GM18517 (cell line): Measurements from ENCODE around the gene TTLL7.
"Not testable (repeated sequence)": the region's sequence is repeated elsewhere in the genome, so short reads cannot be mapped to it uniquely, and the experiment has no call there.

ENCODE experiments used
- ATAC-seq: cut with Tn5 transposase; IDR thresholded peaks from one replicate; pipeline ENCODE4 v1.9.1; 2021; ENCODE audit warnings: mild to moderate bottlenecking, moderate library complexity; ENCODE audit not compliant: unreplicated experiment

The TTLL7 gene

DNA sequence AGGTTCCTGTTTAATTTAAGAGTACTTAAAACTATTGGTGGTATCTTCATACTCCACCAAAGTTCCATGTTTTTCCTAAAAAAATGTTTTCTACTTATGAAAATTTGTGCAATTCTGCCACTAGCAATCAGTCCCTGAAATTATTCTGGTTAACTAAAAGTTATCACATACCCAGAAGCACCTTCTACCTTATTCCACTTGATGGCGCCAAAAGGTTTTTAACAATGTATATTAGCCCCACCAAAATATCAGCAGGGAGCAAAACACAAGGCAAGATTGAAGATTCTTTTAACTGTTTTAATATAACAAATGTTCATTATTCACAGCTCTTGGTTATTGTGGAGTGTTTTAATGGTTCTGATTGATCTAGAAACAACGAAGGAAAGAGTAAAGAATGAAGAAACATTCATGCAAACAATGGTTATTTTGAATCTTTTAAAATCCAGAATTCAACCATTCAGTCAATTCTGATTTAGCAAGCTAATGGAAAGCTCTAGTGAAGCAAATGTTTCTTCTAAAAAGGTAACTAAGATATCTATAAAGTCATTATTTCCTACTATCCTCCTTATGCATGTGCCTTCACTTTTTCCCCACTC is 67.2 kb downstream of the TTLL7 start:
- peak; percentile 83 for ATAC-seq

DNA sequence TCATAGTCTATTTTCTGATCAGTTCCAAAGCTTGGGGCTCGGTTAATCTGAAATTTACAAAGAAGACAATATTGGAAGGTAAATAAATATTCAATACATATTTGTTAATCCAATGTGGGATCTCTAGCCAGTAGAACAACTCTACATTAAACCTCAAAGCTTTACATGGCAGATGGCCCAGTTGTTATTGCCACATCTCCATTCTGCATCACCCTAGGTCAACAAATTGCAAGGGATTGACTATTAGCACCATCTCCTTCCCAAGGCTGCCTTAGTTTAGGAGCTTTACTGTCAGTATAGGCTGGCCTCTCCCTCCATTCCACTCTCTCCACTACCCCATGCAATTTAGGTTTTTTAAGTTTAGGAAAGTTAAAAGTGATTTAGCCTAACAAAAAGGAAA is 69.7 kb downstream of the TTLL7 start:
- no peak for ATAC-seq

DNA sequence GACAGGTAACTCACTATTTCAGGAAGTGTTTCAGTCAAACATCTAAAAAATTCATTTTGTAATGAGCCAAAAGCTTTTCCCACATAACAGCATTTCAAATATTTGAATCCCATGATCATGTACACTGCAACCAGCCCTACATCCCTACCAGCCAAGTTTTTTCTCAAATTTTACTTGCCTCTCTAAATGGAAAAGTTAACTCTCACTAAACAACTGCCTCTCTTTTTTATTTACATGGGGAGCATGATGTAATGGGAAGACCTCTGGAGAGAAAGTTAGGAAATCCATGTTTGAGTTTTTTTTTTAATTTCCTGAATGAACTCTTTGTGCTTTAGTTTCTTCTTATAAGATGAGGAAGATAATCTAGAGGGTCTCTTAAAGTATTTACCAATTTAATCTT is 70.5 kb downstream of the TTLL7 start:
- no peak for ATAC-seq

DNA sequence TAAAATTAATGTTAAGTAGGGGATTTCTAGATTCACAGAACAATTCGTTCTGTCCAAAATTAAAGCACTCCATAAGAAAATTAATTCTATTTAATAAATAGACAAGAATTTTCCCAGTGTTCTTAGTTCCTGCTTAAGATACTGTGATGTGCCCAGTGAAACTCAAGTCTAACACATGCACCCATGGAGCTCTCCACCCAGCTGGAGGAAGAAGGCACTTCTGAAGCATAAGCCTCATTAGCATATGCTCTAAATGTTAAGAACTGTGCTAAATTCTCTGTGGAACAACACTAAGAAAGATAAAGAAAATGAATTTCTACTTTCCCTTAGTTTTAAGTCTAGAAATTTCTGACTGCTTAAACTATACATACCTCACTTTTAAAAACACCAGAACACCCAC is 71.2 kb downstream of the TTLL7 start:
- ATAC-seq: no peak

DNA sequence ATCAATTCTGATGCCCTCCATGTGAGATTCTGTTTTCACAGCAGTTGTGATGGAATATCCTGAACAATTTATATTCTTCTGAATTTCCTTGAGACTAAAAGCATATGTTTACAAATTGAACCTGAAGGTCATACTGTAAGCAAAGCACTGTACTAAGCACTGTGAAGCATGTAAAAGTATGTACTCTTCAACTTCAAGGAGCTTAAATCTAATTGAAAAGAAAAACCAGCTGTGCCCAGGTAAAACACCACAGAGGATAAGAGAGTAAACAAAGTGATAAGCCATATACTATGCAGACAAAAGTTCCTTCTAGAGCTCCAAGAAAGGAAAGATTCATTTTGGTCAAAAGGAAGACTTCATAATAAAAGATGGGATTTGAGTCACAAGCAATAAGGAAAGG is 71.9 kb downstream of the TTLL7 start:
- ATAC-seq: no peak

DNA sequence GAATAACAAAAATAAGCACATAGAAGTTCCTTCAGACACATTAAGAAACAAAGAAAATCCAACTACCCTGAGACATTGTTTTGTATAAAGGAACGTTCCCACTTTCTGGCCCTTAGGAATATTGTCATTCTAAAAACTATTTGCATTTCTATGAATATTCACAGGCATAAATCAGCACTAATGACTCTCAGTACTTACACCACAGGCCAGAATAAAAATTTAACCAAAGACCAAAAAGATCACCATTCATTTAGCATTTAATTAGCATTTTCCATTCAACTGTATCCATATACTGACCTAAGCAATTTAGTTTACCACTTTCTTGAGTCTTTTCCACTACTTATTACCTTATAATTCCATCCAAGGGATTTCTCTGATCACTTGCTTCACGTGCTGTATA is 75.4 kb downstream of the TTLL7 start:
- no peak for ATAC-seq

DNA sequence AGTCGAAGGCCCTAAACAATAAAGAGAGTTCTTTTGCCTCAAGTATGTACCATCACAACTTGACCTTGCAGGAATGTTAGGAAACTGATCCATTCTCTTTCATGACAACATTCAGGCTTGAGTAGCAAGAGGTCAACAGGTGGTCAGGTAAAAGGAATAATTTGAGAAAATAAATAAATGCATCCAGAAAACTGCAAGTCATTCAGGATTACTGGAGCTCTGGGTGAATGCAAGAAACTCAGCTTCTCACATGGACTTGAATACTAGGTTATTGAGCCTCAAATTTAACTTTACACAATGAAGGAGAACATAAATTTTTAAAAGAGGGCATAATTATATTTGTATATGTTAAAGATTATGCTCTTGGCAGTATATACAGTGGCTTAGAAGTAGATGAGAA is 76.5 kb downstream of the TTLL7 start:
- no peak for ATAC-seq

DNA sequence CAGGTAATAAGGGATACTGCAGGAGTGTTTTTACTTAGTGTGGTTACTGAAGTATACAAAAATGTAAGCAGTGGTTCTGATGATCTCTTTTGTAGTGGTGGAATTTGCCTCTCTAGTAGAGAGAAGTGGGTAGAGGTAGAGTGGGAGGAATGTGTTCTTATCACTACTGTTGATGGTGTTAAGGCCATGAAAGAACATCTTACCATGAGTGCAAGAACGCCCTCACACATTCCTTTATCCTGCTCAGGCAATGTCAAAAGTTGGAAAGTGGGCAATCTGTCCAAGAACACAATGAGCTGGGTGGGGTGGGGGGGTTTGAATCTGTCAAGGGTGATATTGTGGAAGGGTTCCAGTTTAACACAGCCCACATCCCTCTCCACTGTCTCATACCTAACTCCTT is 78.6 kb downstream of the TTLL7 start:
- ATAC-seq: no peak

DNA sequence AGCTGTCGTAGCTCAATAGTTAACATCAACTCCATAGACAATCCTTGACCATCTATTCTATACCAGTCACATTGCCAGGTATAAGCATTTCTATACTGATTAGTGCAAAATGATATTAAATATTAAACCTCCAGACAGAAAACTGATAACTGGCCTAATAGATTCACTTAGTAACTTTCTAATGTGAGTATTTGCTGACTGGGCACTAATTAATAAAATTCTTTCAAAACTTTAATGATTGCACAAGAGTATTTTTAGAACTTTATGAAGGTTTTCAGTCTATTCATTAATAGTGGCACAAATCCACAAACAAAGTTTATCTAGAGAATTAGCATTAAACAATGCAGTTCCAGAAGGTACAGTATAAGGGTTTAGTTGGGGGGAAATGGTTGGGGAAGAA is 79.1 kb downstream of the TTLL7 start:
- no peak for ATAC-seq

DNA sequence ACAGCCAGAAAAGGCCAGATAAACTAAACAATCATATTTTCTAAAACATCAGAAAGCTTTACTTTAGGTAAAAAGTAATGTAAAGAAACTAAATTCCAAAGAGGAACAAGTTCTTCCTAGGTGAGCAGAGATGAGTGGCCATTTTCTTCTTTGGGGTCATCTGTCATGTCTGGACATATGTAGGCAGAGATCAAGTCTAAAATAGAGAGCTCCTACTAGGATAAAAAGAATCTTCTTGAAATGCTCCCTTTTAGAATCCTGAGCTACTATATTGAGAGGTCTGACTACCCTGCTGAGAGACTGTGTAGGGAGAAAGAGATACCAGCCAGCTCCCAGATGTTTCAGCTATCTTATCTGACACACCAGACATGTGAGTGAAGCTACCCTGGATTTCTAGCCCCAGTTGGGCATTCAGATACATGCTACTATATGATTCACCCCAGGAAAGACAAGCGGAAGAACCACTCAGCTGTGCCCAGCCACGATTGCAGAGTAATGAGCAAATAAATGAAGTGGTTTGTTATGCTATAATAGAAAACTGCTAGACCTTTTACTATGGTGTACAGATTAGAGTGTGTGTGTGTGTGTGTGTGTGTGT is 80.1 kb downstream of the TTLL7 start:
- ATAC-seq: no peak

DNA sequence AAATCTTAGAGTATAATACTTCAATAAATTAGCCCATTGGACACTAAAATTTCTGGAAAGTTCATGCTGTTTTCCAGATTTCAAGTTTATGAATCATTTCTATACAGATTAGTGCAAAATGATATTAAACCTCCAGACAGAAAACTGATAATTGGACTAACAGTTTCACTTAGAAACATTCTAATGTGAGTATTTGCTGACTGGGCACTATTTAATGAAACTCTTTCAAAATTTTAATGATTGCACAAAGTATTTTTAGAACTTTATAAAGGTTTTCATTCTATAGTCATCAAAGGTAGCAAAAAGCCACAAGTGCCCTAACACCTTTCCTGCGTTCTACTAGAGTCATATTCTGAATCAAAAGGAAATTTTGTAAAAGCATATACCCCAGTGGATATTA is 81.0 kb downstream of the TTLL7 start:
- ATAC-seq: no peak

DNA sequence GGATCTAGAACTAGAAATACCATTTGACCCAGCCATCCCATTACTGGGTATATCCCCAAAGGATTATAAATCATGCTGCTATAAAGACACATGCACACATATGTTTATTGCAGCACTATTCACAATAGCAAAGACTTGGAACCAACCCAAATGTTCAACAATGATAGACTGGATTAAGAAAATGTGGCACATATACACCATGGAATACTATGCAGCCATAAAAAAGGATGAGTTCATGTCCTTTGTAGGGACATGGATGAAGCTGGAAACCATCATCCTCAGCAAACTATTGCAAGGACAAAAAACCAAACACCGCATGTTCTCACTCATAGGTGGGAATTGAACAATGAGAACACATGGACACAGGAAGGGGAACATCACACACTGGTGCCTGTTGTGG is 82.8 kb downstream of the TTLL7 start:
- ATAC-seq: not testable (repeated sequence)

DNA sequence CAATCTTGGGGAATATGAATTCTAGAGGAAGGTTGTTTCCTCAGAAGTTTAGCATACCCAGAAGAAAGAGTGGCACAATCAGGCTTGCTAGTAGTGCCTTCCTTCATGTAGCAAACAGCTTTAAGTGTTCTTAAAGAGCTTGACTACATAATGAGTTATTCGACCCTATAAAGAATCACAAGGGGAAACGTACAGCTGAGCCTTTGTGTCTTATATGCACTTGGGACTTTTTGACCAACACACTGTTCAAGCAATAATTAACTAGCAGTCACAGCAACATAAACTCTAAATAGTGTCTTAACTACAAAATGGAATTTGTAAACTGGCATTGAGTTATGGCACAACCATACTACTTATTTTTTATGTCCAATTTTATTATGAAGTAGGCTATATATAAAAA is 86.1 kb downstream of the TTLL7 start:
- ATAC-seq: no peak

DNA sequence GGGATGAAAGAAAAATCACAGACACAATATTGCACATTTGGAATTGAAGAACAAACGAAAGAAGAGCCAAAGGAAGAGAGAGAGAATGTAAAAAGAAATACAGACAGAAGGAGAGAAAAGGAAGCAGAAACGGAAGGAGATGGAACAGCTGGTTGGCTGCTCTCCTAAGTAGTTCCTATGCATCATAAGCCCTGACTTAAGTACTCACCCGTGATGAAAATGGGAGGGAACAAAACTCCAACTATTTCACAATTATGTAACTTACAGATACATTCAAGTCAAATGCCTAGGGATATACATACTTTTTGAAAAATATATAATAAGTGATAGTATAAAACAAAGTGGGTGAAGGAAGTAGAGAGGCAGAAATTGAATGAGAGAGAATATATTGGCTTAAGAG is 88.5 kb downstream of the TTLL7 start:
- no peak for ATAC-seq

DNA sequence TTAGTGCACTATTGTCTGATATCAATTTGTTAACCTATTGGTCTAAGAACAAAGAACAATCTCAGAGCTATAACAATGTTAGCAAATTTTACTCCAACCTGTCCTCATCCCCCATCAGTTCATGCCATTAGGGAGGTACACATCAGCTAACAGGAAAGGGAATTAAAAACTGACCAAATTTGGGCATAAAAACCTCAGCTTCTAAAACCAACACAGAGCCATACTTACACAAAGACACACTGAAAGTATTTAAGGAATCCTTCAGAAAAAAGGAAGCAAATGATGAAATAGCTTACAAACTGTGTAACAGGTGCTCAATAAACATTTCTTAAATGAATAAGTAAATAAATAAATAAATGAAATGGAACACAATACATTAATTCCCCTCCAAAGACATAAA is 89.2 kb downstream of the TTLL7 start:
- no peak for ATAC-seq

DNA sequence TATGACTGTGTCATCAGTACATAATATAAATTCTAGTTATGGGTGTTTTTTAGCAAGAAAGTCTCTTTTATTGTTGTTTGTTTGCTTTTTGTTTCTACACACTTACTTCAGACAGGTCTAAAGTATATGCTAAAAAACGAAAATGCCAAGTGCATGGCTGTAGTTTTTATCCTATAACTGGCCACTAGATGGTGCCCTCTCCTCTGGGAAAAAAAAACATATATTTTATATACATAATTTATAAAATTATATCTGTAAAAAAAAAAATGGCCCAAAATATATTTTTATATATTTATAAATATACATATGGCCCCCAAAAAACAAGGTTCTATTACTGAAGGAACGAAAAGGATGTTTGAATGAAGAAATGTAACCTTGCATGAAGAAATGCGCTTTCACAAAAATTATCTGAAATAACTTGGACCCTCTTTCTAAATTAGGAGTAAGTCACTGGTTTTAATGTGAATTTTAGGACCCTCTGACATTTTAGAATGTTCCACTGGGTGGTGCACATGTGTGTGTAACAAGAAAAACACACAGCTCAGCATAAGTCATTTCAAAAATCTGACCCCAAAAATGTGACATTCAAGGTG is 93.5 kb downstream of the TTLL7 start:
- no peak for ATAC-seq

DNA sequence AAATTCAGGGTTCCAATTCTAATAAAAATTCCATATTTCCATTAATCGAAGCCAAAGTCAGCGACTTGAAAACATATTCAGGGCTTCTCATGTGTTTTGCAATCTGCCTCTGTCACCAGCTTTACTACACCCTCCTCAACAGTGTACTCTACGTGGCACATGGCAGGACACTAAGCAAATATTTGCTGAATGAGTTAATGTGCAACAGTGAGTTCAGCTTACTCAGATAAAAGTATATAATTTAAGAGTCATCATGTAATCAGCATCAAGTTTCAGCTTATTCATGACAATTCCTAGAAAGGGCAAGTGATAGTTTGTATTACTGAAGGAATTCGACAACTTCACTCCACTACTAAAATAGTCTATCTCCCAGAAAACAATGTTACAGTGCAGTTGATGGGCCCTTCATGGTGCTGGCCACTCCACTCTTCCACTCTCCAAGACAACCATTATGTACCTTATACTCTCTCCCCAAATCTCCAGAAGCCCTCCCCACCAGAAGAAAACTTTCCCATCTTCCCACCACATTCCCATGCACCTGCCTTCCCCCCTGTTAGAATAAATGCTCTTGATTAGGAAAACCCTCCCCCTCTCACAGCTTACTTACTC is 97.3 kb downstream of the TTLL7 start:
- no peak for ATAC-seq

DNA sequence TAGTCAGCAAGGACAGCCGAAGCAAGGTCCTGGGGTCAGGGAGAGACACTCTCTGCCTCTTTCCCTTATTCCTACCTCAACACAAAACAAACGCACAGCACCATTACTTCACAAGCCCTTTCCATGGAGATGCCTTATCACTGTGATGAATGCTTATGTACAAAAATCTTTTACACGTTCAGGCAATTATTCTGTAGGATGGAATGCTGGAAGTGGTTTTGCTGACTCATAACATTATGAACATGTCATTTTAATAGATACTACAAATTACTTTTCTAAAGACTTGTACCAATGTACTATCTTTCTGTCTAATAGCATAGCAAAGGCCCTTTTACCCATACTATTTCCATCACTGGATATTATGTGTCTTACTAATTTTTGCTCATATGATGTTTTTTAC is 98.4 kb downstream of the TTLL7 start:
- ATAC-seq: no peak

DNA sequence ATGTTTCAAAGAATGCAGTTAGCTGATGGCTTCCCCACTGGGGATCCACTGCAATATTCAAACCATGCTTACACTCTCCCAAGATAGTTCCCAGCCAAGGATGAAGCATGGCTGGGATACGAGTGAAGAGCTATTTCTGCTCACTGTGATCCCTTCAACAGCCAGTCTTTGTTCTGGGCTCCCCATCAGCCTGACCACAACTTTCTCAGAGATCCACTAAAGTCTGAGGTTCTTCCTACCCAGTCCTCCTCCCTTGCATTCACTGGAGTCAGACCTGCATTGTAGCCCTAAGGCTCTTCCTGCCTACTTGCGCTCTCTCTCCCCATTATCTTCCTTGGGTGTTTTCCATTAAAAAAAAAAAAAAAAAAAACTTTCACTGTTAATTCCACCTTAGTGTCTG is 101.4 kb downstream of the TTLL7 start:
- ATAC-seq: no peak

DNA sequence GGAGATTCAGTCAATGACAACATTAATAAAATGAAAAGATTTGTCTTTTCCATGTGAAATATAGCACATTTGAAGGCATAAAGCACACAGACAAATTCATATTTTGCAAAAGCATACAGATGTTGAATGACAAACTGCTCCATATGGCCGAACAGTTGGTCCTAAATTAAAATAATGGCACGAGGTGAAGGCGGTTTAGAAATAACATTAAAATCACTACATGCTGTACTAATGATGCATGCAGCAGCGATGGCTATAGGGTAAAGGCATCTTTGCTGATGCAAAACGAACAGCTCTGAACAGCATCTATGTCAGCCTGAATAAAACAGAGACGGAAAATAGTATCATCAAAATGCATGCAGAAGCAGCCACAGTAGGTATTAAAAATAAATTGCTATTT is 102.6 kb downstream of the TTLL7 start:
- no peak for ATAC-seq

DNA sequence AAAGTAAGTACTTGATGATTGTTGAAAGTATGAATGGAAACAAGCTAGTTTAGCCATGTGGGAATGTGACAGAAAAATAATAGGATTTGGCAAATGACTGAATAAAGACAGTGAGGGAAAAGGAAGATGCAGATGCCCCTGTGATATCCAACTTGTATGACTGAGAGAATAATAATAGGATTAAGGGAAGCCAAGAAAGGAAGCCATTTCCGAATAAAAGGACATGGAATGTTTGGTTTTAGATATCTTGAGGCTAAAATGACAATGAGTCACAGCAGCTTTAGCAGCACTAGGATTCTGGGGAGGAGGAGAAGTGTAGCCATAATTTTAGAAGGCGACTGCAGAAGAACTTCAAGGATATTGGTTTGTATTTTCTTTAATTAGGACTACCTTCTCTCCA is 109.2 kb downstream of the TTLL7 start:
- ATAC-seq: no peak

DNA sequence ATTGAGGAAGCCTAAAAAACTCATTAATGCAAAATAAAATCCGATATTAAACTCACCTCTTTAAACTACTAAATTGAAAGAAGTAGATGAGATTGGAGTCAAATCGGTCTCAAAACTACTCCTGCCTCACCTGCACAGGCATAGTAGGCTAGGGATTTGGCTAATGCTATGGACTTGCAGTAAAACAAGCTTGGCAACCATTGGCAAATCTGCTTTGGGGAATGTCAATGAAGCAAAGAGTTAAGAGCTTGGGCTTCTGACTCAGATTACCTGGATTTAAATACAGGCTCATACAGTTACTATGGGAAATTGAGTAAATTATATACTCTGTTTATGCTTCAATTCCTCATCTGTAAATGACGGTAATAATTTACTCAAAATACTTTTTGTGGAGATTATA is 111.4 kb downstream of the TTLL7 start:
- ATAC-seq: no peak

DNA sequence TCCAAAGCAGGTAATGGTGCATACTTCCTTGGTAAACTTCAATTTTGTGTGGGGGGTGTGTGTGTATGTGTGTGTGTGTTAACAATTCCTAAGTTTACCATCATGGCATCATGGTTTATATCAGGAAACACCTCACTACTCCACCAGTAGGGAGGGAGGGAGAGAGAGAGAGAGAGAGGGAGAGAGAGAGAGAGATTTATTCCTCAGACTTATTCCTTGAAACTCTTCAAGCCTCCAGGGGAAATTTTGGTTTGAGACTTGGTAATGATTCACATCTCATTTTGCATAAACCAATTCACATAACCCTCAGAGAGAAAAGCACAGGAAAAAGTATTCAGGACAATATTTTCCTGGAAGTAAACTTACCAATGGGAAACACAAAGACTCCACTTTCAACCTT is 115.0 kb downstream of the TTLL7 start:
- no peak for ATAC-seq
